Colon (tissue), 2 donors: ENCODE data around the gene SEC14L5.
"Not testable (repeated sequence)": the region's sequence is repeated elsewhere in the genome, so short reads cannot be mapped to it uniquely, and the experiment has no call there.

ENCODE experiments used
- FAIRE-seq: peaks from 2 replicates; lab custom pipeline; 2012; peaks lifted over from hg19 to GRCh38; lab: Jason Lieb, UNC
- donor health status: control.
- donor health status: control.

SEC14L5 gene

GRCh38 chr16:5041600-5042133 lies 83.5 kb downstream of the SEC14L5 start:
- no peak for FAIRE-seq

- FAIRE-seq: no peak
Observed at GRCh38 chr16:5042574-5043171, 84.5 kb downstream of the SEC14L5 start.

GRCh38 chr16:5044011-5044540 lies 85.9 kb downstream of the SEC14L5 start:
- no peak for FAIRE-seq

GRCh38 chr16:5044581-5044980 lies 86.5 kb downstream of the SEC14L5 start:
- FAIRE-seq: not testable (repeated sequence)

- no peak for FAIRE-seq
Observed at GRCh38 chr16:5045499-5046115, 87.5 kb downstream of the SEC14L5 start.

GRCh38 chr16:5046914-5047313 lies 88.8 kb downstream of the SEC14L5 start:
- FAIRE-seq: no peak

GRCh38 chr16:5054876-5055865 lies 97.0 kb downstream of the SEC14L5 start:
- FAIRE-seq: no peak

GRCh38 chr16:5056352-5056751 lies 98.2 kb downstream of the SEC14L5 start:
- FAIRE-seq: no peak

- no peak for FAIRE-seq
Observed at GRCh38 chr16:5058476-5058875, 100.3 kb downstream of the SEC14L5 start.

GRCh38 chr16:5059386-5060072 lies 101.4 kb downstream of the SEC14L5 start:
- no peak for FAIRE-seq

GRCh38 chr16:5060073-5060641 lies 102.0 kb downstream of the SEC14L5 start:
- FAIRE-seq: no peak

- no peak for FAIRE-seq
Observed at GRCh38 chr16:5062051-5062450, 103.9 kb downstream of the SEC14L5 start.

GRCh38 chr16:5062790-5063765 lies 104.9 kb downstream of the SEC14L5 start:
- FAIRE-seq: no peak

- FAIRE-seq: no peak
Observed at GRCh38 chr16:5064915-5065314, 106.8 kb downstream of the SEC14L5 start.

GRCh38 chr16:5065326-5065725 lies 107.2 kb downstream of the SEC14L5 start:
- no peak for FAIRE-seq

- no peak for FAIRE-seq
Observed at GRCh38 chr16:5065813-5066212, 107.7 kb downstream of the SEC14L5 start, which contains the start of gene C16orf89. C16orf89 (minus strand) TSS chr16:5065956; CDS start chr16:5065908, 48 bp downstream.

- no peak for FAIRE-seq
Observed at GRCh38 chr16:5066511-5066910, 108.4 kb downstream of the SEC14L5 start.
